GM18499 (cell line): ENCODE measurements around the gene MMP14.
"Not testable (repeated sequence)": the region's sequence is repeated elsewhere in the genome, so short reads cannot be mapped to it uniquely, and the experiment has no call there.

Experiments
- ATAC-seq: cut with Tn5 transposase; IDR thresholded peaks from one replicate; pipeline ENCODE4 v1.9.1; 2021; ENCODE audit warnings: moderate number of reproducible peaks; ENCODE audit not compliant: insufficient read depth, unreplicated experiment

The MMP14 gene

GRCh38 chr14:22839159-22839779 is 2.9 kb downstream of the MMP14 start:
- ATAC-seq: no peak

GRCh38 chr14:22841311-22841710 is 4.9 kb downstream of the MMP14 start:
- no peak for ATAC-seq

GRCh38 chr14:22841769-22842168 is 5.4 kb downstream of the MMP14 start:
- ATAC-seq: no peak

- ATAC-seq: no peak
These were observed 6.1 kb downstream of the MMP14 start for GRCh38 chr14:22842211-22843122.

- ATAC-seq: no peak
These were observed 6.9 kb downstream of the MMP14 start for GRCh38 chr14:22843123-22843925.

GRCh38 chr14:22844221-22845102 is 8.1 kb downstream of the MMP14 start:
- ATAC-seq: no peak

GRCh38 chr14:22845103-22845394 is 8.7 kb downstream of the MMP14 start:
- no peak for ATAC-seq

- no peak for ATAC-seq
These were observed 9.6 kb downstream of the MMP14 start for GRCh38 chr14:22845821-22846625.

- ATAC-seq: no peak
These were observed 10.5 kb downstream of the MMP14 start for GRCh38 chr14:22846811-22847307.

- no peak for ATAC-seq
These were observed 11.4 kb downstream of the MMP14 start for GRCh38 chr14:22847661-22848341.

GRCh38 chr14:22848351-22849164 is 12.2 kb downstream of the MMP14 start:
- no peak for ATAC-seq

GRCh38 chr14:22849212-22849819 is 12.9 kb downstream of the MMP14 start:
- no peak for ATAC-seq

- ATAC-seq: no peak
These were observed 14.8 kb downstream of the MMP14 start for GRCh38 chr14:22850944-22851764.

- not testable (repeated sequence) for ATAC-seq
These were observed 15.8 kb downstream of the MMP14 start for GRCh38 chr14:22852178-22852577.

- no peak for ATAC-seq
These were observed 16.2 kb downstream of the MMP14 start for GRCh38 chr14:22852599-22852939.

GRCh38 chr14:22852940-22853767 is 16.8 kb downstream of the MMP14 start:
- peak; percentile 55 for ATAC-seq
